Measurements from ENCODE around the gene DIPK1B.
"Not testable (repeated sequence)": the region's sequence is repeated elsewhere in the genome, so short reads cannot be mapped to it uniquely, and the experiment has no call there.

Gene DIPK1B

GRCh38 chr9:136698635-136699246, 13.6 kb upstream of the DIPK1B start:
- DNase-seq (ENCODE audit: low spot score), result no peak

GRCh38 chr9:136700304-136700703, 12.1 kb upstream of the DIPK1B start:
- DNase-seq (ENCODE audit: low spot score), result no peak

GRCh38 chr9:136700959-136701667, 11.3 kb upstream of the DIPK1B start:
- no peak for DNase-seq (ENCODE audit: low spot score)

- no peak for DNase-seq (ENCODE audit: low spot score)
Measured at GRCh38 chr9:136701668-136702053, 10.7 kb upstream of the DIPK1B start.

- no peak for DNase-seq (ENCODE audit: low spot score)
Measured at GRCh38 chr9:136703276-136703860, 9.0 kb upstream of the DIPK1B start.

GRCh38 chr9:136704741-136705140, 7.6 kb upstream of the DIPK1B start:
- not testable (repeated sequence) for DNase-seq (ENCODE audit: low spot score)

GRCh38 chr9:136705564-136705963, 6.8 kb upstream of the DIPK1B start:
- no peak for DNase-seq (ENCODE audit: low spot score)

- no peak for DNase-seq (ENCODE audit: low spot score)
Measured at GRCh38 chr9:136707011-136707410, 5.4 kb upstream of the DIPK1B start.

GRCh38 chr9:136707849-136708517, 4.4 kb upstream of the DIPK1B start:
- DNase-seq (ENCODE audit: low spot score), result no peak

- DNase-seq (ENCODE audit: low spot score), result no peak
Measured at GRCh38 chr9:136709454-136710109, 2.8 kb upstream of the DIPK1B start.

- DNase-seq (ENCODE audit: low spot score), result no peak
Measured at GRCh38 chr9:136710543-136710942, 1.8 kb upstream of the DIPK1B start.

- not testable (repeated sequence) for DNase-seq (ENCODE audit: low spot score)
Measured at GRCh38 chr9:136711219-136711648, 1.1 kb upstream of the DIPK1B start.

- DNase-seq (ENCODE audit: low spot score), result no peak
Measured at GRCh38 chr9:136712690-136713544, 545 bp downstream of the DIPK1B start.

GRCh38 chr9:136713550-136713949, 1.2 kb downstream of the DIPK1B start:
- no peak for DNase-seq (ENCODE audit: low spot score)

GRCh38 chr9:136714096-136714892, 1.9 kb downstream of the DIPK1B start:
- DNase-seq (ENCODE audit: low spot score), result no peak

- DNase-seq (ENCODE audit: low spot score), result no peak
Measured at GRCh38 chr9:136714893-136715274, 2.5 kb downstream of the DIPK1B start.

- no peak for DNase-seq (ENCODE audit: low spot score)
Measured at GRCh38 chr9:136717399-136717798, 5.0 kb downstream of the DIPK1B start.

- DNase-seq (ENCODE audit: low spot score), result no peak
Measured at GRCh38 chr9:136718345-136719194, 6.2 kb downstream of the DIPK1B start.

GRCh38 chr9:136719195-136719880, 7.0 kb downstream of the DIPK1B start:
- DNase-seq (ENCODE audit: low spot score), result no peak

Data from HuH-7 (cell line).